ENCODE data around the gene KLK12.

The KLK12 gene

GRCh38 chr19:51055866-51056265 is 21.1 kb upstream of the KLK12 start:
- in situ Hi-C loops (cut with HindIII; ENCODE audit: low sequenced_read_pairs), result no loop called here

DNA sequence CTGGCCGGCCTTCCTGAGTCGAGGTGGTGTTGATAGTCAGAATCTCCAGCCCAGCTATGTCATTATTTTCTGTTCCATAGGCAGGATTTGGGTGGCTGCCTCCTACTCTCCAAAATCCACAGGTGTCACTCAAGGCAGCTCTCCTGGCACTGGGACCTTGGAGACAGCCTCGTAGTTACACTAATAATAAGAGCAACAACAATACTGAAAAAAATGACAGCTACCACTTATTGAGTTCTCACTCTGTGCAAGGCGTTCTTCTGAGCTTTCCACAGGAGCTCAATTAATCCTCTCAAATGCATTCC is 12.2 kb upstream of the KLK12 start:
- in situ Hi-C loops (cut with HindIII; ENCODE audit: low sequenced_read_pairs), result no loop called here

DNA sequence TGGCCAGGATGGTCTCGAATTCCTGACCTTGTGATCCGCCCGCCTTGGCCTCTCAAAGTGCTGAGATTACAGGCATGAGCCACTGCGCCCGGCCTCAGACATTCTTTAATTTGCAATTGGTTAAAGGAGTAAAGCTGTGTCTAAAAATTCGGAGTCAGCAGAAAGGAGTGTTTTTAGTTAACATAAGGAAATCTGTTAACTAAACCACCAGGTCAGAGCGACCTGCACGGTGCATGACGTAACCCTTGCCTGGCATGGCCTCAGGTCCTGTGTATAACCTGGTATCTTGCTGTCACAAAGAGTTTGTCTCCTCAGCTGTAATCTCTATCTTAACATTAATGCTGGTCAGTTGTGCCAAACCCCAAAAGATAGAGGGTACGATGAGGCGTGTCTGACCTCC is 9.5 kb upstream of the KLK12 start:
- in situ Hi-C loops (cut with HindIII; ENCODE audit: low sequenced_read_pairs), result no loop called here

- in situ Hi-C loops (cut with HindIII; ENCODE audit: low sequenced_read_pairs), result no loop called here
These were observed 8.7 kb upstream of the KLK12 start for GRCh38 chr19:51043497-51043896.

DNA sequence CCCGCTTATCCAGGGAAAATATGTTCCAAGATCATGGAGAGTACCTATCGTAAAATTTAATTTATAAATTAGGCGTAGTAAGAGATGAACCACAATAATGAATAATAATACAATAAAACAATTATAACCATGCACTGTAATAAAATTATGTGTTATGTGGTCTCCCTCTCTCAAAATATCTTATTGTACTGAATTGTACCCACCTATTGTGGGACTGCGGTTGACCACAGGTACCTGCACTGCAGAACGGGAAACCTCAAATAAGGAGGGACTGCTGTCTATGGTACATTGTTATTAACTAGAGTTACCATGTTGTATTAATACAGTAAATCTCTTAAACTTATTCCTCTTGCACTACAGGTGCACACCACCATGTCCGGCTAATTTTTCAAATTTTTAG is 5.3 kb upstream of the KLK12 start:
- in situ Hi-C loops (cut with HindIII; ENCODE audit: low sequenced_read_pairs), result no loop called here

DNA sequence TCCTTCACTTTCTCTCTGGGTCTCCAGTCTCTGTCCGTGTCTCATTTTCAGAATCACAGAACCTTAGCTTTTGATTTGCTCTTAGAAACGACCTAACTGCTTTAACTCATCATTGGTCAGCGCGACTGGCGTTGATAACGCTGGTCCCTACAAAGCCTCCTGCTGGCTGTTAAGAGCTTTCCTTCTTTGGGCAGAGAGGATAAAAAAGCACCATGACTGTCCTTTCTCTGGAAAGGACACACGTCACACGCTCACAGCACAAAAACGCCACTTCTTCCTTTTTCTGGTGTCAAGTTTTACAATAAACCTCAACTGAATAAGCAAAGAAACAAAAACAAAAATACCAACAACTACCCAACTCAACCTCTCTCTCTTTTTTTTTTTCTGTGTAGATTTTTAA is 1.7 kb upstream of the KLK12 start:
- in situ Hi-C loops (cut with HindIII; ENCODE audit: low sequenced_read_pairs), result no loop called here

DNA sequence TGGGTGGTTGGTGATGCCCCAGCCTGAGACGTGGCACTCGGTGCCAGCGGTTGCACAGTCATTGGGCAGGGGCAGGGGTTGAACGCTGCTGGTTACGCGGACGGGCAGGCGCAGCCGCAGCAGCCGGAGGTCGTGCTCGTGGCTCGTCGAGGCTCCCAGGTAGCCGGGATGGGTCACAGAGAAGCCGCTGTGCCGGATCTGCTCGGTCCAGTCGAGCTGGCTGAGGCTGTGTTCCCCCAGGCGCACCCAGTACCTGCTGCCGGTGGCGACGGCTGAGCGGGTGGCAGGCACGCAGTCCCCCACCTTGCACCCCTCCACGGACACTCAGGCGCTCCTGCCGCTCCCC is 2.9 kb downstream of the KLK12 start:
- in situ Hi-C loops (cut with HindIII; ENCODE audit: low sequenced_read_pairs), result no loop called here

- in situ Hi-C loops (cut with HindIII; ENCODE audit: low sequenced_read_pairs), result no loop called here
These were observed 3.5 kb downstream of the KLK12 start for GRCh38 chr19:51031220-51031879.

DNA sequence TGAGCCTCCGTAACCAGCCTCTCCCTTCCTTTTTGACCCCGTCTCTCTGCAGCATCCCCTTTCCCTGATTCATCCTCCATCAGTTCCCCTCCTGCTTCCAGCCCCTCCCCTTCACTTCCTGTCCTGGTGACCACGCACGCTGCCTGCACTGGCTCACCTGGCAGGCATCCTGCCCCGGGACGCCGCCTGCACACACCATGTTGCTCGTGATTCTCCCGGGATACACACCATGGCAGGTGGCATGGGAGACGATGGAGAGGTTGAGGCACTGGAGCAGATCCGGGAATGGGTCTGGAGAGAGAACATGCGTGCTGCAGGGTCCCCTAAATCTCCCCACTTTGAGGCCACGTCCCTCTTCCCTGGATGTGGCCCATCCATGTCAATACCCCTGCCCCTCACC is 4.2 kb downstream of the KLK12 start:
- in situ Hi-C loops (cut with HindIII; ENCODE audit: low sequenced_read_pairs), result no loop called here

DNA sequence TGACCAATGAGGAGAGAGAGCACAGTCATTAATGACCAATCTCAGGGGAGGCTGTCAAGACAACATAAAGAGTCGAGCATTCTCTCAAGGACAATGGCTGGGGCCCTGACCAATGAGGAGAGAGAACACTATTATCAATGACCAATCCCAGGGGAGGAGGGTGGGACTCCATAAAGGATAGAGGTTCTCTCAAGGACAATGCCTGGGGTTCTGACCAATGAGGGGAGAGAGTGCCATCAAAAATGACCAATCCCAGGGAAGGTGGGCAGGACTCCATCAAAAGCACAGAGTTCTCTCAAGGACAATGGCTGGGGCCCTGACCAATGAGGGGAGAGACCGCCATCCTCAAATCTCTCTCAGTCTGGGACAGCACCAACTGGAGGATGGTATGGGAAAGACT is 5.1 kb downstream of the KLK12 start:
- in situ Hi-C loops (cut with HindIII; ENCODE audit: low sequenced_read_pairs), result no loop called here

DNA sequence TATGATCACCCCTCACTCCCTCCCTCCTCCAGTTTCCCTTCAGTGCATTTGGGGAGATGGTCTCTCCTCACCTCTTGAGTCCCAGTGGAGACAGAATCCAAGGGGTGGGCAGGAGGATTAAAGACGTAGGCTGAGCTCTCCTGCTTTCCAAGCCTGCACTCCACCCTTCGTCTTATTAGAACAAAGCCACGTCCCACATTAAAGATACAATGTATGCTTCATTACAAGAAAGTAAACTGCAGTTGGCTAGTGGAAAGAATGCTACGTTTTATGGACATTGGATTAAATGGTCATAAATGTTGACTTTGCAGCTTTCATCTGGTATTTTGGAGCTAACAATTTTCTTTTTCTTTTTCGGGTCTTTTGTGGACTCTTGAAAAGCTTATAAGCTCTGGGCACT is 6.9 kb downstream of the KLK12 start:
- in situ Hi-C loops (cut with HindIII; ENCODE audit: low sequenced_read_pairs), result no loop called here

- in situ Hi-C loops (cut with HindIII; ENCODE audit: low sequenced_read_pairs), result no loop called here
These were observed 7.5 kb downstream of the KLK12 start for GRCh38 chr19:51027126-51027806.

- in situ Hi-C loops (cut with HindIII; ENCODE audit: low sequenced_read_pairs), result no loop called here
These were observed 8.3 kb downstream of the KLK12 start, which contains the start of gene KLK11 for GRCh38 chr19:51026554-51026831. KLK11 (minus strand) TSS chr19:51026616; CDS start chr19:51025631, 985 bp downstream.

DNA sequence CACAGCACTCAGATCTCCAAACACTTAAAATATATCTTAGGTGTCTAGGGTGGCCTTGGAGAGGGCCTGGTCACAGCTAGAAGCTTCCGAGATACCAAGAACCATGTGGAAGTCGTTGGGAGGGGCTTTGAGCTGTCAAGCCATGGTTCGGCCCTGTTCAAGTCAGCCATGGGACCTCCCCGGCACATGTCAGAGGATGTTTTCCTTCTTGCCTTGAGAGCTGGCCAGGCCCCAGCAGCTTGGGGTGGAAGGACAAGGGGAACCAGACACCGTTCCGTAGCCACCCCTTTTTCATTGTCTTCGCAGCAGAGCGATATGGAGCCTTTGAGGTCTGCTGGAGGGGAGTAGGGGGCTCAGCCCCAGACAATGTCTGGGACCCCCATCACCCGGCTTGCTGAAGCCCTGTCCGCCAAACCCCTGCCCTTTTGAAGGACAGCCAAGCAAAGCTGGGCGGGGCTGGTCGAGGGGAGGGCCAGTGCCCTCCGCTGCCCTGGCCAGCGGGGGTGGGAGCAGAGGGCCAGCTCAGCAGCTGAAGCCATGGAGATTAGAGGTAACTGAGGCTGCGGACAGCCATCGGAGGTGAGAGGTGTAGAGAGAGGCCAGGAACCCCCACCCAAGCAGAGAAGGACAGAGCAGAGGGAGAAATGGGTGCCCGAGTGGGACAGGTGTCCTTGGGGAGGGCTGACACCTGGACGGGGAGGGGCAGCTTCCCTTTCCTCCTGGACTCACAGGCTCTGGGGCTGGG is 8.8 kb downstream of the KLK12 start:
- in situ Hi-C loops (cut with HindIII; ENCODE audit: low sequenced_read_pairs), result no loop called here

DNA sequence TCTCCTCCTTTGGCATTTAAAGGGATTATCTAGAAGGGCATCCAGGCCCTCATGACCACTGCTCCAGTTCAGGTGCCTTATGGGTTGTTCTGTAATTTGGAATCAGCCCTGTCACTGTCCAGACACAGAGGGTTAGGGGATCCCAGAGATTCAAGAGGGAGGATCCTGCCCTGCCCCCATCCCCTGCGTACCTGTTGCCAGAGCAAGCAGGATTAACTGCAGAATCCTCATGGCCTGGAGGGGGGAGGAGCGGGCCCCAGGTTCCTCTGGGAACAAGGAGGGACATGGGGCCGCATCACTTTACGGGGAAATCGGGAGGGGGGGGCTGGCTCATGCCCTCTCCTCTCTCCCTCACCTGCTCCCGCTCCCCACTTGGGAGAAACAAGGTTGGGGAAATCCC is 9.4 kb downstream of the KLK12 start:
- in situ Hi-C loops (cut with HindIII; ENCODE audit: low sequenced_read_pairs), result no loop called here

DNA sequence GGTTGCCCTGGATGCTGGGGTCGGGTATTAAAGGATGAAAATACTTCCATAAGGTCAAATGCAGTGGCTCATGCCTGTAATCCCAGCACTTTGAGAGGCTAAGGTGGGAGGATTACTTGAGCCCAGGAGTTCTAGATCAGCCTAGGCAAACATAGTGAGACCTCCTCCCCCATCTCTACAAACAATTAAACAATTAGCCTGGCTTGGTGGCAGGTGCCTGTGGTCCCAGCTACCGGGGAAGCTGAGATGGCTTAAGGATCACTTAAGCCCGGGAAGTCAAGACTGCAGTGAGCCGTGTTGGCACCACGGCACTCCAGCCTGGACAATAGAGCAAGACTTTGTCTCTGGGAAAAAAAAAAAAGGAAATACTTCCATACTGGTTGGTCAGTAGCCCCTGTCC is 9.9 kb downstream of the KLK12 start:
- in situ Hi-C loops (cut with HindIII; ENCODE audit: low sequenced_read_pairs), result no loop called here

- in situ Hi-C loops (cut with HindIII; ENCODE audit: low sequenced_read_pairs), result no loop called here
These were observed 10.9 kb downstream of the KLK12 start for GRCh38 chr19:51023946-51024345.

- in situ Hi-C loops (cut with HindIII; ENCODE audit: low sequenced_read_pairs), result no loop called here
These were observed 12.3 kb downstream of the KLK12 start for GRCh38 chr19:51022526-51022925.

DNA sequence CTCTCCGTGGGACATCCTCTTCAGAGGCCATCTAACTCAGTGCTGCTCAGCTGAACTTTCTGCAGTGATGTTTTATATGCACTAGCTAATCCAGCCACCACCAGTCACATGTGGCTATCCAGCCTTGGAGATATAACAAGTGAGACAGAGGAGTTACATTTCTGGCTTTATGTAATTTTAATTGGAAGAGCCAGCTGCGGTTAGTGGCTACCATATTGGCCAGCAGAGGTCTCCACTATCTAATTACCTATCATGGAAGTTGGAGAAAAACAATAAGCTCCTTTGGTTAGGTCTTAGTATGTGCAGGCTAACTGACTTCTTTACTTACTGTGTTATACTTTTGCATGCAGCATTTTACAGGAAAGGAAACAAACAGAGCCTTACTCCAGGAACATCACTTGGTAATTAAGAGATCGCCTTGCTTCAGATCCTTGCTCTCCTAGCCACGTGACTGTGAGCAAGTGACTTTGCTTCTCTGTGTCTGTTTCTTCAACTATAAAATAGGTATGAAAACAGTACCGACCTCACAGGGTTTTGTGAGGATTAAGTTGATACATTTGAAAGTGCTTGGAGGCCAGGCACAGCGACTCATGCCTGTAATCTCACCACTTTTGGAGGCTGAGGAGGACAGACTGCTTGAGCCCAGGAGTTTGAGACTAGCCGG is 13.7 kb downstream of the KLK12 start:
- in situ Hi-C loops (cut with HindIII; ENCODE audit: low sequenced_read_pairs), result no loop called here

- in situ Hi-C loops (cut with HindIII; ENCODE audit: low sequenced_read_pairs), result no loop called here
These were observed 15.3 kb downstream of the KLK12 start, which contains the start of gene KLK10 for GRCh38 chr19:51019544-51019925. KLK10 (minus strand) TSS chr19:51019709; CDS start chr19:51019130, 579 bp downstream.

DNA sequence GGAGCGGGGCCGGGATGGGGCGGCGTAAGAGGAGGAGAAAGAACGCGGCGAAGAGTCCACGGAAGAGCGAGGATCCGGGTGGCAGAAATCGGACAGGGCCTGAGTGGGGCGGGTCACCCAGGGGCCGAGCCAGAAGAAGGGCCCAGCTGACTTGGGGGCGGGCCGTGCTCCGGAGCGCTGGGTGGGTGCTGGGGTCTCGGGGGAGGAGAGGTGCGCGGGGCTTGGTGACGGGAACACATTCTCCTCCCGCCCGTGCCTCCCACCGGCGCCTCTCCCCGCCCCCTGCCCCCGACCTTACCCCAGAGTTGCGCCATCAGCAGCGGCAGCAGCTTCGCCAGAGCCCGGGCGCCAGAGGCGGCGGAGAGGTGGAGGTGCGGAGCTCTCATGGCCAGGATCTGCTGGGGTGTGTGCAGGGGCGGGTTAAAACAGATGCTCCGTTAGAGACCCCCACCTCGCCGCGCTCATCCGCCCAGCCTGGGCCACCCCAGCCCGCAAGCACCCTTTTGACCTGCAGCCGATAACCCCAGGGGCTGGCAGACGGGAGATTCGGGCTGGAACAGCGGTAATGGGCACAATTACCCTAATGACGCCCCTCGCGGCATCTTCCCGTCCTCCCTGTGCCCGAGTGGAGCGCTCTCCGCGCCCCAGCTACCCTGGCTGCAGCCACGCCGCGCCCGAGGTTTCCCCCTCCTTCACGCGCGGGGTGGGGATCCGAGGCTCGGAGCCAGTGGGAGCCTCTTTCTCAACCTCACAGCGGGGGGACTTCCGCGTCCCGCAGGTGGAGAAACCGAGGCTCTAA is 15.9 kb downstream of the KLK12 start:
- in situ Hi-C loops (cut with HindIII; ENCODE audit: low sequenced_read_pairs), result no loop called here
